IMR-90 (cell line): ENCODE data around the gene FBXL14.

ENCODE experiments used
- CEBPB ChIP-seq: IDR thresholded peaks from 2 replicates; pipeline ENCODE4 v1.6.1; 2012; ENCODE audit warnings: low read depth, low read length, improper control_type of control experiment
- CTCF ChIP-seq: conservative IDR thresholded peaks from 2 replicates; pipeline ENCODE4 v1.5.1; 2012; ENCODE audit warnings: mild to moderate bottlenecking, low read depth, low read length, improper control_type of control experiment
- ELK1 ChIP-seq: fragments of 150-350 bp; IDR thresholded peaks from 2 replicates; pipeline ENCODE4 v1.6.1; 2016; ENCODE audit warnings: low read depth, mild to moderate bottlenecking, low read length, moderate library complexity, borderline replicate concordance
- POLR2A ChIP-seq: IDR thresholded peaks from 2 replicates; pipeline ENCODE4 v1.6.1; 2012; ENCODE audit warnings: mild to moderate bottlenecking, low read depth, low read length
- RAD21 ChIP-seq: IDR thresholded peaks from 2 replicates; pipeline ENCODE4 v1.6.1; 2012; ENCODE audit warnings: low read length, improper control_type of control experiment
- RCOR1 ChIP-seq: IDR thresholded peaks from 2 replicates; pipeline ENCODE4 v1.6.1; 2012; ENCODE audit warnings: mild to moderate bottlenecking, low read length, improper control_type of control experiment; ENCODE audit not compliant: insufficient replicate concordance
- SMC3 ChIP-seq: fragments of 150-350 bp; IDR thresholded peaks from 2 replicates; pipeline ENCODE4 v1.6.1; 2016; ENCODE audit warnings: low read depth, mild to moderate bottlenecking, antibody characterized with exemption, low read length, moderate library complexity

- TF ChIP-seq POLR2A (no peak), CTCF (no peak), RAD21 (no peak), SMC3 (no peak), CEBPB (no peak), ELK1 (no peak), RCOR1 (no peak)
Observed at GRCh38 chr12:1591543-1591942, 2.8 kb downstream of the FBXL14 start.
